Esophagus (tissue), 2 donors: ENCODE measurements around the gene ATOH8. TPM values are rescaled to one million over a fixed set of nuclear protein-coding genes. Genes with fewer than 3 reads are reported as not detected.

ENCODE experiments used
- H3K27ac ChIP-seq, 2 donors: one replicate each; pipeline ENCODE4 v1.5.1; 2013; ENCODE audit warnings: low read depth in 2 of 2, mild to moderate bottlenecking in 2 of 2, inconsistent platforms in 1 of 2, low read length in 1 of 2, moderate library complexity in 1 of 2
- H3K27me3 ChIP-seq, 2 donors: one replicate each; pipeline ENCODE4 v1.6.1; 2013; ENCODE audit warnings: low read length in 2 of 2, control low read depth in 1 of 2, mild to moderate bottlenecking in 1 of 2; ENCODE audit not compliant: insufficient read depth in 2 of 2, control insufficient read depth in 1 of 2
- H3K36me3 ChIP-seq, 2 donors: one replicate each; pipeline ENCODE4 v1.6.1; 2013; ENCODE audit warnings: low read length in 1 of 2; ENCODE audit not compliant: control insufficient read depth in 2 of 2, insufficient read depth in 2 of 2
- H3K4me1 ChIP-seq, 2 donors: one replicate each; pipeline ENCODE4 v1.6.1; 2013; ENCODE audit warnings: low read length in 1 of 2; ENCODE audit not compliant: control insufficient read depth in 2 of 2, insufficient read depth in 2 of 2
- H3K4me3 ChIP-seq, 2 donors: one replicate each; pipeline ENCODE4 v1.5.1; 2013; ENCODE audit warnings: low read length in 2 of 2, mild to moderate bottlenecking in 2 of 2, low read depth in 1 of 2, moderate library complexity in 1 of 2
- H3K9me3 ChIP-seq, 2 donors: one replicate each; pipeline ENCODE4 v1.6.1; 2013; ENCODE audit warnings: mild to moderate bottlenecking in 2 of 2, low read depth in 1 of 2, low read length in 1 of 2, moderate library complexity in 1 of 2; ENCODE audit not compliant: control insufficient read depth in 2 of 2, insufficient read depth in 1 of 2
- WGBS, 2 donors: extraction: QIAGEN DNeasy Blood & Tissue Kit; methylation state at CpG; one replicate each; pipeline ENCODE4 v1.1.7; 2013; 5-methylcytosine and 5-hydroxymethylcytosine counted together
- polyA plus RNA-seq, 2 donors: library from polyadenylated mRNA; stranded (reverse); fragments of 200-250 nt; gene quantifications; one replicate each; pipeline ENCODE4 v1.2.3, GENCODE V29; 2013
- donor health status: healthy with polysubstance abuse.
- donor health status: Bipolar disorder and iron deficiency.

The ATOH8 gene
- polyA plus RNA-seq, 2 donors = 3.0 to 5.9 TPM

GRCh38 chr2:85743304-85743978, 10.3 kb upstream of the ATOH8 start:
- WGBS, 2 donors = 51 to 56% methylated on average over 10 of the region's 10 CpGs
- no peak overlapping the region for H3K4me3 ChIP-seq
- H3K27me3 ChIP-seq = no peaks in the 10 kb centered on the region
- no peaks in the 10 kb centered on the region for H3K36me3 ChIP-seq
- H3K27ac ChIP-seq = peak overlapping the region; percentile 66 to 82
- no peaks in the 10 kb centered on the region for H3K9me3 ChIP-seq
- H3K4me1 ChIP-seq = peaks cover 9 to 26% of the 10 kb centered on the region in 2 donors

DNA sequence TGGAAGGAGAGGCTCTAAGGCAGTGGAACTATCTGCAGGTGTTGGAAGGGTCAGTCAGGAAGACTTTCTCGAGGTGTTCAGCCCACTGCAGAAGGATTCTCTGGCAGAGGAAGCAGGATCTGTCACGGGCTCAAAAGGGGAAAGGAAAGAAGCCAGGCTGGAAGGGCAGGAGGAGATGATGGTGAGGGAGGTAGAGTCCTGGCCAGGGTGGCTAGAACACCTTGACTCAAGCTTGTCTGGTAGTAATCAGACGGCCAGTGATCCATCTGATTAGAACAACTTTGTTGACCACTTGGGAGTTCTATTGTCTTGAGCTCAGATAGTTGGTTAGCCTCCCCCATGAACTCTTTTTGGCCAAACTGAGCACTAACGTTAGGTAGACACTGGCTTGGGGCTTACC, 9.7 kb upstream of the ATOH8 start:
- Histone ChIP-seq H3K4me1 (peaks cover 9 to 26% of the 10 kb centered on the region in 2 donors), H3K9me3 (no peaks in the 10 kb centered on the region), H3K27ac (peak overlapping the region in 1 of 2 donors; percentile 66), H3K4me3 (no peak overlapping the region), H3K27me3 (no peaks in the 10 kb centered on the region), H3K36me3 (no peaks in the 10 kb centered on the region)
- 40 to 52% methylated on average over 4 of the region's 4 CpGs for WGBS, 2 donors

DNA sequence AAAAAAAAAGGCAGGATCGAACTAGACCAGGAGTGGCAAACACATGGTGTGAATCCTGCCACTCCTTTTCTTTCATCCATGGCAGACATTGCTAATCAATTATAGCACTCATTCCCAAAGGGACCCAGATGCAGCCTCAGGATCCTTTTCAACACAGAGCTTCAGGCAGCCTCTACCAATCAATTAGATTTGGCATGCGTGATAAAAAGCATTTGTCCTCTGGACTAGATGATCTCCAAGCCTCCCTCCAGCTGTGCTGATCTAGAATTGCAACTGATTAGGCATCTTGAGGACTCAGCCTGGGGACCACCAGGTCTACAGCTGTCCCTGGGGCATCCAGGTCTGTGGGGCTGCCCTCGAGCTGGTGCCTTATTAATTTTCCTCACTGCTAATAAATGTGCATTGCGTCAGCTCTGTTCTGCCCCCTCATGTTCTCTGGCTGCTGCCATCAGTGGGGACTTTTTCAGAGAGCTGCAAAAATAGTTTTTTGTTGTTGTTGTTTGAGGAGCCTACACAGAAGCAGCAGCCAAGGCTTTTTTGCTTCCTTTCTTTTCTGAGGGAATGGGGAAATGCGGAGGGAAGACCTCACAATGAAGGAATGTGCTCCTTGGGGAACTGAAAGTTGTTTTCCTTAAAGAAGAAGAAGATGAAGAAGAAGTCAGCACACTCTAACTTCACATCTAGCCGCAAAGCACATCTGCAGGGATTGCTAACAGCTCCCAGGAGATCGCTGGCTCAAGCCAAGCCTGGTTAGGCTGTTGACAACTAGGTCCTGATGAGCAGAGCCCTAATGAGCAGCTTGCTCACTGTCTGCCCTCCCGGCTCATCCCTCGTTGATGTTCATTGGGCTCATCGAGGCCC, 8.8 kb upstream of the ATOH8 start:
- peaks cover 9 to 27% of the 10 kb centered on the region in 2 donors for H3K4me1 ChIP-seq
- WGBS, 2 donors = 57% methylated on average over 10 of the region's 10 CpGs
- H3K36me3 ChIP-seq = no peaks in the 10 kb centered on the region
- H3K27ac ChIP-seq = peak overlapping the region; percentile 63 to 68
- H3K27me3 ChIP-seq = no peaks in the 10 kb centered on the region
- no peak overlapping the region for H3K4me3 ChIP-seq
- no peaks in the 10 kb centered on the region for H3K9me3 ChIP-seq

GRCh38 chr2:85745619-85746018, 8.2 kb upstream of the ATOH8 start:
- Histone ChIP-seq H3K4me1 (peaks cover 9 to 28% of the 10 kb centered on the region in 2 donors), H3K9me3 (no peaks in the 10 kb centered on the region), H3K4me3 (no peak overlapping the region), H3K27me3 (no peaks in the 10 kb centered on the region), H3K36me3 (no peaks in the 10 kb centered on the region), H3K27ac (peak overlapping the region; percentile 62 to 63)
- 64 to 67% methylated on average over 8 of the region's 8 CpGs for WGBS, 2 donors

DNA sequence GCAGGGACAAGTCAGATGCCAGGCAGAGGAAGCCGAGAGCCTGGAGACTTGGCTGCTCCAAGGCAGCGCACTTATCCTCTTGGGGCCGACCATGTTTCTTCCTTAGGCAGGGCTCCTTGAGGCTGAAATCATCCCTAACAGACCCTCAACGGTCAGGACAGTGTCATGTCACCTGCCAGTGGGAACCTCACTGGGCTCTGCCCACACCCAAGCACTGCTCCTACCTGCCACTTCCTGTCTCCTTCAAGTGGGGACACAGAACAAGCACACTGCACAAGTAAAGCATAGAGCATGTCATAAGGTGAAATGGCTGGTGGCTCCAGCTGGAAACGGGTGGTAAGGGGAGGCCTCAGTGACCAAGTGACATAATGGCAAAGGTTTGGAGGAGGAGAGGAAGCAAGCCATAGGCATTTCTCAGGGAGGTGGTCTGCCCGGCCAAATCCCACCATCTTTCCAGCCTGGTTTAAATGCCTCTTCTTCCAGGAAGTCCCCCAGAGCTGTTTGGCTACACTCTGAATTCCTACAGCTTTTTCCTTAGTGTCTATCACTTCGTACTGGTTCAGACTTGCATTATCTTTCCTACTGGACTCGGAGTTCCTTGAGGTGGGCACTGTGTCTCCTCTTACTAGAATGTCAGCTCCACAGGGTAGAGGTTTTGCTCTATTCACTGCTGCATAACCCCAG, 7.3 kb upstream of the ATOH8 start:
- 81 to 86% methylated on average over 8 of the region's 8 CpGs for WGBS, 2 donors
- Histone ChIP-seq H3K9me3 (no peaks in the 10 kb centered on the region), H3K27ac (peak overlapping the region in 1 of 2 donors; percentile 23), H3K4me3 (no peak overlapping the region), H3K4me1 (peaks cover 7 to 28% of the 10 kb centered on the region in 2 donors), H3K27me3 (no peaks in the 10 kb centered on the region), H3K36me3 (no peaks in the 10 kb centered on the region)

DNA sequence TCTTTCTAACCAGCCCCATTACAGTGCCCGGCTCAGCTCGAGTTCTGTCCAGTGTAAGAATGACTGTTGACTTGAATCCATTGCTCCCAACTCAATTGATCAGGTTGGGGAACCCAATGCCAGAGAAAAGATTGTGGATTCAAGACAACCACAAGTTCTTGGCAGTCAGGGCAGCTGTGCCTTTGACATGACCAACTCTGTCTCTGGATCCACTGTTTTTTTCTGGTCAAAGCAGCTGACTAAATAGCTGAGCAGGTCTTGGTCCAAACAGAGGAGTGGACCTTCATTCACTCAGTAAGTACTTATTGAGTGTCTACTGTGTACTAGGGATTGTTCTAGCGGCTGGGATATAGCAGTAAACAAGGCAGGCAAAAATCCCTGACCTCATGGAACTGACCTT, 6.3 kb upstream of the ATOH8 start:
- 82 to 88% methylated on average over 3 of the region's 3 CpGs for WGBS, 2 donors
- Histone ChIP-seq H3K27ac (no peak overlapping the region), H3K4me1 (peaks cover 7 to 23% of the 10 kb centered on the region in 2 donors), H3K4me3 (no peak overlapping the region), H3K36me3 (no peaks in the 10 kb centered on the region), H3K27me3 (no peaks in the 10 kb centered on the region), H3K9me3 (no peaks in the 10 kb centered on the region)

GRCh38 chr2:85748039-85748734, 5.6 kb upstream of the ATOH8 start:
- peaks cover 3 to 19% of the 10 kb centered on the region in 2 donors for H3K4me1 ChIP-seq
- no peak overlapping the region for H3K27ac ChIP-seq
- no peaks in the 10 kb centered on the region for H3K9me3 ChIP-seq
- H3K4me3 ChIP-seq = no peak overlapping the region
- no peaks in the 10 kb centered on the region for H3K36me3 ChIP-seq
- 81 to 84% methylated on average over 9 of the region's 9 CpGs for WGBS, 2 donors
- no peaks in the 10 kb centered on the region for H3K27me3 ChIP-seq

DNA sequence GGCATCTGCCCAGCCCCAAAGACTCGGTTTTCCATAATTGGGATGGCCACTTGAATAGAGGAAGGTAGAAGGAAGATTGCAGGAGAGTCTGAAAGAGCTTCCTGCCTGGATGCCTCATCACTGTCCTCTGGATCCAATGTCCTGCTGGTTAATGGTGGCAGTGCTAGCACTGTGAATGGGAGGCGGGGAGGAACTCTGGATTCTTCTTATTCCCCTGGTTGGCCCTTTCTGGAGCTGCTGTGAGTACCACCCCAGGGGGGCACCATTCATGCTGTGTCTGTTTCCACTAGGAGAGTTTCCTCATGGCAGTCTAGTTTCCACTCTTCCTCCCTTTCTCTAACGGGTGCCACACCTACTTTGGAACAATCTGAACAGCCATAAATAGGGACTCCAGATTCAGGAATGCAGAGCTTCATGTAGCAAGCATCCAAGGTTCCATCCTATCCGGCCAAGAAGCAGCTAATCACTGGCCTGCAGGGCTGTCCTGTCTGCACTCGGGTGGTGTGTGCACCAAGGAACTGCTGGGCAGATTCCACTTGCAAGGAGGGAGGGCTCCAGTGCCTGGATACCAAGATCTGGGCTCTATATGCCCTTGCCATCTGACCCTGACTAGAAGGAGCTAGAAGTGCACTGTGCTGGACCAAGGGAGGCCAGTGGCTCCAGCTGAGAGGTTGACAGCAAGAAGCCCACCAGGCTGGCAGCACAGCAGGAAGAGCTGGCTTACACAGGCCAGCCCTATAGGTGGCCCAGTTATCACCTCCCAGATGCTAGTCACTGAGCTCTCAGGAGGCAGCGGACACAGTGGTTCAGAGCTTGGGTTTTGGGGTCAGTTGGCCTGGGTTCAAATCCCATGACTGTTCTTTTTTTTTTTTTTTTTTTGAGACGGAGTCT, 4.6 kb upstream of the ATOH8 start:
- no peaks in the 10 kb centered on the region for H3K36me3 ChIP-seq
- WGBS, 2 donors = 51 to 55% methylated on average over 6 to 7 of the region's 7 CpGs
- H3K27ac ChIP-seq = peak overlapping the region; percentile 24 to 66
- H3K9me3 ChIP-seq = no peaks in the 10 kb centered on the region
- H3K4me1 ChIP-seq = peaks cover 2 to 11% of the 10 kb centered on the region in 2 donors
- H3K4me3 ChIP-seq = no peak overlapping the region
- no peaks in the 10 kb centered on the region for H3K27me3 ChIP-seq
